NCI-H1436 (cell line): ENCODE results near the gene TMEM150C.
"Not testable (repeated sequence)": the region's sequence is repeated elsewhere in the genome, so short reads cannot be mapped to it uniquely, and the experiment has no call there.

Experiments
- DNase-seq: peaks from one replicate; lab custom pipeline; 2025; lab: John Stamatoyannopoulos, UW

TMEM150C gene

GRCh38 chr4:82515705-82516104 lies 46.1 kb downstream of the TMEM150C start:
- no peak for DNase-seq

- no peak for DNase-seq
These were observed 48.4 kb downstream of the TMEM150C start for GRCh38 chr4:82513382-82513781.

GRCh38 chr4:82510216-82510615 lies 51.6 kb downstream of the TMEM150C start:
- DNase-seq, result no peak

- DNase-seq, result no peak
These were observed 52.9 kb downstream of the TMEM150C start for GRCh38 chr4:82508806-82509428.

GRCh38 chr4:82508011-82508410 lies 53.8 kb downstream of the TMEM150C start:
- DNase-seq, result no peak

- no peak for DNase-seq
These were observed 60.7 kb downstream of the TMEM150C start for GRCh38 chr4:82501154-82501442.

- peak; percentile 93 for DNase-seq
These were observed 61.2 kb downstream of the TMEM150C start for GRCh38 chr4:82500435-82501153.

- peak; percentile 53 for DNase-seq
These were observed 61.9 kb downstream of the TMEM150C start for GRCh38 chr4:82499738-82500434.

GRCh38 chr4:82496349-82496748 lies 65.4 kb downstream of the TMEM150C start:
- DNase-seq, result no peak

GRCh38 chr4:82495666-82496065 lies 66.1 kb downstream of the TMEM150C start:
- no peak for DNase-seq

- no peak for DNase-seq
These were observed 67.9 kb downstream of the TMEM150C start for GRCh38 chr4:82493721-82494425.

GRCh38 chr4:82491251-82491960 lies 70.4 kb downstream of the TMEM150C start:
- peak; percentile 67 for DNase-seq

- DNase-seq, result no peak
These were observed 71.8 kb downstream of the TMEM150C start for GRCh38 chr4:82489987-82490386.

GRCh38 chr4:82489076-82489475 lies 72.7 kb downstream of the TMEM150C start:
- no peak for DNase-seq

- no peak for DNase-seq
These were observed 76.6 kb downstream of the TMEM150C start for GRCh38 chr4:82484996-82485783.

- DNase-seq, result no peak
These were observed 79.4 kb downstream of the TMEM150C start for GRCh38 chr4:82482387-82482786.

GRCh38 chr4:82481506-82481840 lies 80.3 kb downstream of the TMEM150C start:
- DNase-seq, result no peak

GRCh38 chr4:82480771-82481505 lies 80.8 kb downstream of the TMEM150C start:
- no peak for DNase-seq

- DNase-seq, result no peak
These were observed 82.2 kb downstream of the TMEM150C start for GRCh38 chr4:82479562-82479961.

GRCh38 chr4:82477469-82477868 lies 84.3 kb downstream of the TMEM150C start:
- DNase-seq, result not testable (repeated sequence)

- DNase-seq, result not testable (repeated sequence)
These were observed 85.9 kb downstream of the TMEM150C start for GRCh38 chr4:82475931-82476330.
